ENCODE results near the gene FCRLB.
A peak's percentile ranks its signal among the peaks of the same experiment; 100 is the strongest.
"Not testable (repeated sequence)": the region's sequence is repeated elsewhere in the genome, so short reads cannot be mapped to it uniquely, and the experiment has no call there.

The FCRLB gene

GRCh38 chr1:161718559-161719324 lies 2.6 kb upstream of the FCRLB start:
- Histone ChIP-seq H3K4me1 (no peaks in the 10 kb centered on the region), H3K27me3 (peaks cover 12% of the 10 kb centered on the region; the same call in 1 of the 2 replicates), H3K4me3 (ENCODE audit: low read depth, low read length) (no peak overlapping the region), H3K9me3 (no peaks in the 10 kb centered on the region), H3K36me3 (no peaks in the 10 kb centered on the region)
- no peak for DNase-seq
- TF ChIP-seq CTCF (IDR thresholded peaks at IDR 0.05; ENCODE audit: low read depth, low read length): no peak

GRCh38 chr1:161719325-161719611 lies 2.1 kb upstream of the FCRLB start:
- H3K36me3 ChIP-seq: no peaks in the 10 kb centered on the region
- peaks cover 12% of the 10 kb centered on the region; the same call in 1 of the 2 replicates for H3K27me3 ChIP-seq
- no peaks in the 10 kb centered on the region for H3K4me1 ChIP-seq
- no peak overlapping the region for H3K4me3 ChIP-seq (ENCODE audit: low read depth, low read length)
- DNase-seq: no peak
- no peaks in the 10 kb centered on the region for H3K9me3 ChIP-seq
- TF ChIP-seq CTCF (IDR thresholded peaks at IDR 0.05; ENCODE audit: low read depth, low read length): no peak

GRCh38 chr1:161720422-161720821 lies 922 bp upstream of the FCRLB start:
- H3K4me1 ChIP-seq: no peaks in the 10 kb centered on the region
- H3K36me3 ChIP-seq: no peaks in the 10 kb centered on the region
- no peak overlapping the region for H3K4me3 ChIP-seq (ENCODE audit: low read depth, low read length)
- DNase-seq: no peak
- no peaks in the 10 kb centered on the region for H3K9me3 ChIP-seq
- H3K27me3 ChIP-seq: peaks cover 16% of the 10 kb centered on the region
- TF ChIP-seq CTCF (IDR thresholded peaks at IDR 0.05; ENCODE audit: low read depth, low read length): no peak

GRCh38 chr1:161721738-161722343 lies 497 bp downstream of the FCRLB start:
- peaks cover 14% of the 10 kb centered on the region for H3K27me3 ChIP-seq
- no peak for DNase-seq
- H3K4me3 ChIP-seq (ENCODE audit: low read depth, low read length): no peak overlapping the region
- H3K4me1 ChIP-seq: no peaks in the 10 kb centered on the region
- no peaks in the 10 kb centered on the region for H3K9me3 ChIP-seq
- no peaks in the 10 kb centered on the region for H3K36me3 ChIP-seq
- no peak for TF ChIP-seq CTCF (IDR thresholded peaks at IDR 0.05; ENCODE audit: low read depth, low read length)

GRCh38 chr1:161722406-161722805 lies 1.1 kb downstream of the FCRLB start:
- Histone ChIP-seq H3K4me1 (no peaks in the 10 kb centered on the region), H3K27me3 (peaks cover 14% of the 10 kb centered on the region), H3K9me3 (no peaks in the 10 kb centered on the region), H3K4me3 (ENCODE audit: low read depth, low read length) (no peak overlapping the region), H3K36me3 (no peaks in the 10 kb centered on the region)
- TF ChIP-seq CTCF (IDR thresholded peaks at IDR 0.05; ENCODE audit: low read depth, low read length): no peak
- DNase-seq: no peak

- Histone ChIP-seq H3K9me3 (no peaks in the 10 kb centered on the region), H3K4me1 (no peaks in the 10 kb centered on the region), H3K36me3 (no peaks in the 10 kb centered on the region), H3K27me3 (peaks cover 14% of the 10 kb centered on the region), H3K4me3 (ENCODE audit: low read depth, low read length) (no peak overlapping the region)
- TF ChIP-seq CTCF (IDR thresholded peaks at IDR 0.05; ENCODE audit: low read depth, low read length): no peak
- DNase-seq: no peak
Observed at GRCh38 chr1:161723459-161724141, 2.3 kb downstream of the FCRLB start.

GRCh38 chr1:161725258-161725907 lies 4.0 kb downstream of the FCRLB start:
- peaks cover 14% of the 10 kb centered on the region for H3K27me3 ChIP-seq
- DNase-seq, H3K9me3 ChIP-seq, H3K4me1 ChIP-seq, H3K36me3 ChIP-seq: not testable (repeated sequence)
- H3K4me3 ChIP-seq (ENCODE audit: low read depth, low read length): peak overlapping the region; percentile 84
